ENCODE data around the gene NEO1. TPM values are rescaled to one million over a fixed set of nuclear protein-coding genes. Genes with fewer than 3 reads are reported as not detected.

Gene NEO1
- total RNA-seq, 1 experiment from 2014 or later, result 12.4 TPM

GRCh38 chr15:73171711-73172110, 119.4 kb downstream of the NEO1 start:
- ChIA-PET POLR2A (no interaction called here), CTCF (no interaction called here)
- Histone ChIP-seq H3K27me3 (replicated peaks; ENCODE audit: control insufficient read depth, insufficient read depth, low read length) (no peaks in the 10 kb centered on the region), H3K9me3 (0 out of 2 replicates have a peak, but pooled peaks cover under 1% of the 10 kb centered on the region), H3K4me3 (ENCODE audit: low read depth, low read length) (no peak overlapping the region), H3K4me1 (no peaks in the 10 kb centered on the region), H3K36me3 (ENCODE audit: control insufficient read depth, insufficient read depth, low read length) (no peaks in the 10 kb centered on the region)
- no peak for TF ChIP-seq CTCF (IDR thresholded peaks at IDR 0.05; ENCODE audit: insufficient read depth in 1 of 2, low read depth in 1 of 2, low read length in 1 of 2, severe bottlenecking in 1 of 2, unreplicated experiment in 1 of 2)
- Mint-ChIP-seq H3K4me1 (ENCODE audit: low read depth, unreplicated experiment) (no peaks in the 10 kb centered on the region), H3K27me3 (ENCODE audit: insufficient read depth, unreplicated experiment) (no peaks in the 10 kb centered on the region), H3K9me3 (ENCODE audit: unreplicated experiment) (peaks cover under 1% of the 10 kb centered on the region), H3K27ac (ENCODE audit: unreplicated experiment) (no peak overlapping the region), H3K4me3 (ENCODE audit: unreplicated experiment) (no peak overlapping the region), H3K36me3 (ENCODE audit: insufficient read depth, unreplicated experiment) (no peaks in the 10 kb centered on the region)
- DNase-seq, result no peak
- intact Hi-C loops (cut with micrococcal nuclease; ENCODE audit: unreplicated experiment), result no loop called here
- no TSS peak for BruUV-seq (replicated peaks)

GRCh38 chr15:73172508-73172907, 120.2 kb downstream of the NEO1 start:
- Mint-ChIP-seq H3K27me3 (ENCODE audit: insufficient read depth, unreplicated experiment) (no peaks in the 10 kb centered on the region), H3K4me3 (ENCODE audit: unreplicated experiment) (no peak overlapping the region), H3K9me3 (ENCODE audit: unreplicated experiment) (no peaks in the 10 kb centered on the region), H3K27ac (ENCODE audit: unreplicated experiment) (no peak overlapping the region), H3K36me3 (ENCODE audit: insufficient read depth, unreplicated experiment) (no peaks in the 10 kb centered on the region), H3K4me1 (ENCODE audit: low read depth, unreplicated experiment) (no peaks in the 10 kb centered on the region)
- H3K4me1 ChIP-seq, result no peaks in the 10 kb centered on the region
- ChIA-PET CTCF (no interaction called here), POLR2A (no interaction called here)
- no peak overlapping the region for H3K4me3 ChIP-seq (ENCODE audit: low read depth, low read length)
- no peak for DNase-seq
- intact Hi-C loops (cut with micrococcal nuclease; ENCODE audit: unreplicated experiment), result no loop called here
- no peaks in the 10 kb centered on the region for H3K27me3 ChIP-seq (replicated peaks; ENCODE audit: control insufficient read depth, insufficient read depth, low read length)
- H3K36me3 ChIP-seq (ENCODE audit: control insufficient read depth, insufficient read depth, low read length), result no peaks in the 10 kb centered on the region
- BruUV-seq (replicated peaks), result no TSS peak
- no peaks in the 10 kb centered on the region for H3K9me3 ChIP-seq
- TF ChIP-seq CTCF (IDR thresholded peaks at IDR 0.05; ENCODE audit: insufficient read depth in 1 of 2, low read depth in 1 of 2, low read length in 1 of 2, severe bottlenecking in 1 of 2, unreplicated experiment in 1 of 2), result no peak

- DNase-seq, result no peak
- Mint-ChIP-seq H3K36me3 (ENCODE audit: insufficient read depth, unreplicated experiment) (no peaks in the 10 kb centered on the region), H3K4me1 (ENCODE audit: low read depth, unreplicated experiment) (no peaks in the 10 kb centered on the region), H3K27ac (ENCODE audit: unreplicated experiment) (no peak overlapping the region), H3K9me3 (ENCODE audit: unreplicated experiment) (no peaks in the 10 kb centered on the region), H3K27me3 (ENCODE audit: insufficient read depth, unreplicated experiment) (no peaks in the 10 kb centered on the region), H3K4me3 (ENCODE audit: unreplicated experiment) (no peak overlapping the region)
- Histone ChIP-seq H3K36me3 (ENCODE audit: control insufficient read depth, insufficient read depth, low read length) (no peaks in the 10 kb centered on the region), H3K4me3 (ENCODE audit: low read depth, low read length) (no peak overlapping the region), H3K4me1 (no peaks in the 10 kb centered on the region), H3K27me3 (replicated peaks; ENCODE audit: control insufficient read depth, insufficient read depth, low read length) (no peaks in the 10 kb centered on the region), H3K9me3 (no peaks in the 10 kb centered on the region)
- intact Hi-C loops (cut with micrococcal nuclease; ENCODE audit: unreplicated experiment), result no loop called here
- no TSS peak for BruUV-seq (replicated peaks)
- TF ChIP-seq CTCF (IDR thresholded peaks at IDR 0.05; ENCODE audit: insufficient read depth in 1 of 2, low read depth in 1 of 2, low read length in 1 of 2, severe bottlenecking in 1 of 2, unreplicated experiment in 1 of 2), result no peak
- POLR2A ChIA-PET, result no interaction called here
- CTCF ChIA-PET, result no interaction called here
These were observed 121.9 kb downstream of the NEO1 start for GRCh38 chr15:73174171-73174570.
